GM12878 (cell line): ENCODE data around the gene PRCP. TPM values are rescaled to one million over a fixed set of nuclear protein-coding genes. Genes with fewer than 3 reads are reported as not detected.

Experiments
- BCL3 ChIP-seq: IDR thresholded peaks from 2 replicates; pipeline ENCODE4 v1.6.1; 2011; ENCODE audit warnings: borderline replicate concordance, low read depth, mild to moderate bottlenecking, moderate library complexity, low read length; ENCODE audit not compliant: insufficient read depth, poor library complexity, severe bottlenecking
- CBFB ChIP-seq: IDR thresholded peaks from 2 replicates; pipeline ENCODE4 v1.6.1; 2016; ENCODE audit warnings: antibody characterized with exemption, low read depth
- CHD2 ChIP-seq: IDR thresholded peaks from 2 replicates; pipeline ENCODE4 v1.6.1; 2011; ENCODE audit warnings: low read depth, low read length, improper control_type of control experiment, borderline replicate concordance
- CHD4 ChIP-seq: fragments of 200-600 bp; sonication (generic); IDR thresholded peaks from 2 replicates; pipeline ENCODE4 v1.6.1; 2016; ENCODE audit warnings: mild to moderate bottlenecking
- EP300 ChIP-seq, 2 experiments: fragments of 150-350 bp in 1 of 2; IDR thresholded peaks; 2 replicates each; pipeline ENCODE4 v1.6.1; 2011 to 2012; ENCODE audit warnings: low read depth in 2 of 2, low read length in 2 of 2, borderline replicate concordance in 1 of 2, improper control_type of control experiment in 1 of 2, inconsistent platforms in 1 of 2; ENCODE audit not compliant: control insufficient read depth in 1 of 2
- EZH2 ChIP-seq: IDR thresholded peaks from 2 replicates; pipeline ENCODE4 v1.6.1; 2012; ENCODE audit warnings: low read depth, mild to moderate bottlenecking, control low read depth, inconsistent platforms, low read length, borderline replicate concordance; ENCODE audit not compliant: control insufficient read depth
- FOS ChIP-seq: IDR thresholded peaks from 3 replicates; pipeline ENCODE4 v1.6.1; 2011; ENCODE audit warnings: borderline replicate concordance; ENCODE audit not compliant: insufficient read length; ENCODE audit errors: extremely low read depth
- GABPA ChIP-seq: IDR thresholded peaks from 2 replicates; pipeline ENCODE4 v1.6.1; 2014; ENCODE audit warnings: antibody characterized with exemption, low read depth, mild to moderate bottlenecking, inconsistent platforms
- IRF3 ChIP-seq: fragments of 450-650 bp; IDR thresholded peaks from 2 replicates; pipeline ENCODE4 v1.6.1; 2014; ENCODE audit warnings: mild to moderate bottlenecking
- KAT2A ChIP-seq: conservative IDR thresholded peaks from 2 replicates; pipeline ENCODE4 v1.6.1; 2011; ENCODE audit warnings: low read depth, low read length; ENCODE audit not compliant: control insufficient read depth
- LARP7 ChIP-seq: fragments of 450-650 bp; IDR thresholded peaks from 2 replicates; pipeline ENCODE4 v1.6.1; 2017; ENCODE audit warnings: mild to moderate bottlenecking
- NBN ChIP-seq: fragments of 450-650 bp; IDR thresholded peaks from 2 replicates; pipeline ENCODE4 v1.6.1; 2016
- NFXL1 ChIP-seq: fragments of 450-650 bp; IDR thresholded peaks from 2 replicates; pipeline ENCODE4 v1.6.1; 2017; ENCODE audit warnings: antibody characterized with exemption, mild to moderate bottlenecking, borderline replicate concordance
- NFYA ChIP-seq: IDR thresholded peaks from 2 replicates; pipeline ENCODE4 v1.6.1; 2011; ENCODE audit warnings: low read depth, mild to moderate bottlenecking, low read length, improper control_type of control experiment, borderline replicate concordance
- POLR2A ChIP-seq: IDR thresholded peaks from 2 replicates; pipeline ENCODE4 v1.6.1; 2011; ENCODE audit warnings: low read depth, mild to moderate bottlenecking, low read length
- POLR2AphosphoS5 ChIP-seq: IDR thresholded peaks from 2 replicates; pipeline ENCODE4 v1.6.1; 2011; ENCODE audit warnings: mild to moderate bottlenecking, low read length, inconsistent platforms
- POU2F2 ChIP-seq: IDR thresholded peaks from 3 replicates; pipeline ENCODE4 v1.6.1; 2011; ENCODE audit warnings: low read depth, mild to moderate bottlenecking, low read length, borderline replicate concordance
- RCOR1 ChIP-seq: conservative IDR thresholded peaks from 2 replicates; pipeline ENCODE4 v1.6.1; 2012; ENCODE audit warnings: low read depth, low read length, improper control_type of control experiment
- SUPT20H ChIP-seq: IDR thresholded peaks from 2 replicates; pipeline ENCODE4 v1.6.1; 2011; ENCODE audit warnings: low read depth, mild to moderate bottlenecking, low read length, moderate library complexity, borderline replicate concordance; ENCODE audit not compliant: control insufficient read depth
- YBX1 ChIP-seq: fragments of 450-650 bp; IDR thresholded peaks from 2 replicates; pipeline ENCODE4 v1.6.1; 2016; ENCODE audit warnings: antibody characterized with exemption
- ZNF217 ChIP-seq: fragments of 450-650 bp; IDR thresholded peaks from 2 replicates; pipeline ENCODE4 v1.6.1; 2017; ENCODE audit warnings: antibody characterized with exemption, mild to moderate bottlenecking
- ZNF592 ChIP-seq: fragments of 450-650 bp; IDR thresholded peaks from 2 replicates; pipeline ENCODE4 v1.6.1; 2017; ENCODE audit warnings: mild to moderate bottlenecking, moderate library complexity
- ZNF622 ChIP-seq: fragments of 450-650 bp; IDR thresholded peaks from 2 replicates; pipeline ENCODE4 v1.6.1; 2017; ENCODE audit warnings: mild to moderate bottlenecking, inconsistent platforms
- polyA plus RNA-seq, 11 experiments: library from polyadenylated mRNA; depleted of rRNA in 4 of 11; unstranded in 6 of 11; stranded (reverse) in 5 of 11; fragments of >200 nt; fragmentation: Nextera tagmentation in 4 of 11; fragmentation: Illumina TruSeq in 1 of 11; extraction: Ambion mirVana in 4 of 11; extraction: Trizol in 1 of 11; gene quantifications; 1 replicate in 1 of 11; 2 replicates in 10 of 11; pipeline versions ENCODE4 v1.2.1 to v1.2.3, GENCODE V29; 2011 to 2016; ENCODE audit warnings: inconsistent platforms in 2 of 11, missing spikeins in 2 of 11, low read depth in 1 of 11
- total RNA-seq, 4 experiments: library from RNA; depleted of rRNA in 3 of 4; stranded (reverse); fragments of >200 nt in 3 of 4; fragmentation: Illumina TruSeq in 1 of 4; extraction: Trizol in 1 of 4; gene quantifications; 2 replicates each; pipeline versions ENCODE4 v1.2.1 to v1.2.3, GENCODE V29; 2013 to 2021

PRCP gene
- total and polyA plus RNA-seq, 10 of the 15 experiments (the other 5 are each of a cell fraction or from before 2014, with no cell fraction given): 14.9 to 43.6 (median 20.0) TPM

GRCh38 chr11:82901165-82901921 is 1.1 kb upstream of the PRCP start, which contains the start of gene DDIAS (continued):
- TF ChIP-seq ZNF592: no peak
- TF ChIP-seq LARP7: no peak
- no peak for TF ChIP-seq FOS
- no peak for TF ChIP-seq YBX1
- peak; percentile 72 for TF ChIP-seq POLR2A
- TF ChIP-seq NBN: peak; percentile 94; the same call in 1 of the 2 replicates
- no peak for TF ChIP-seq ZNF217
- no peak for TF ChIP-seq ZNF622
- no peak for TF ChIP-seq NFXL1
- no peak for TF ChIP-seq KAT2A
- no peak for TF ChIP-seq CHD4
- TF ChIP-seq NFYA: no peak
- no peak for TF ChIP-seq IRF3
- TF ChIP-seq POU2F2: peak; percentile 56; the same call in 1 of the 3 replicates
- no peak for TF ChIP-seq SUPT20H
- TF ChIP-seq EP300 (IDR thresholded peaks at IDR 0.05; ENCODE audit: borderline replicate concordance in 1 of 2, control insufficient read depth in 1 of 2, low read depth in 2 of 2, low read length in 2 of 2): no peak
- TF ChIP-seq RCOR1: no peak
- TF ChIP-seq BCL3: no peak
- no peak for TF ChIP-seq EZH2
- TF ChIP-seq POLR2AphosphoS5: 0 out of 2 replicates have a peak, but pooled peaks have one; percentile 47
- peak; percentile 52; the same call in 1 of the 2 replicates for TF ChIP-seq CHD2
- TF ChIP-seq CBFB: peak; percentile 22; the same call in 1 of the 2 replicates
- peak; percentile 89 for TF ChIP-seq GABPA
